ENCODE data around the gene TRIO.

DNA sequence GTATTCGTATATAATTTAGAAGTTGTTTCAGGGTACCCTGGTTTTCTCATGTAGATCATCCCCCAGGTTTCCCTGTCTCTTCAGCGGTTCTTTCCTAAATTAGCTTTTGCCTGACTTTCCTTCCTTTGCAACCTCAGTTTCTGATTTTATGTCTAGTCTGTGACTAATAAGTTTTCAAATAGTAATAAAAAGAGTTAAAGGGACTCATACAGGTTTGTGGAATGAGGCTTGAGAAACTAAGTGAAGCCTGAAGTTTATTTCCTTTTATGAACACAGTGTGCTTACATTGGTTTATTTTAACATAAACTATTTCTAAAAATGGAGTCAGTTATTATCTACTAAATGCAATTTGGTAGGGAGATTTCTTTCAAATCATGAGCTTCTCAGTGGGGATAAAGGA lies 96.8 kb downstream of the TRIO start:
- TF ChIP-seq, protein P1, sequence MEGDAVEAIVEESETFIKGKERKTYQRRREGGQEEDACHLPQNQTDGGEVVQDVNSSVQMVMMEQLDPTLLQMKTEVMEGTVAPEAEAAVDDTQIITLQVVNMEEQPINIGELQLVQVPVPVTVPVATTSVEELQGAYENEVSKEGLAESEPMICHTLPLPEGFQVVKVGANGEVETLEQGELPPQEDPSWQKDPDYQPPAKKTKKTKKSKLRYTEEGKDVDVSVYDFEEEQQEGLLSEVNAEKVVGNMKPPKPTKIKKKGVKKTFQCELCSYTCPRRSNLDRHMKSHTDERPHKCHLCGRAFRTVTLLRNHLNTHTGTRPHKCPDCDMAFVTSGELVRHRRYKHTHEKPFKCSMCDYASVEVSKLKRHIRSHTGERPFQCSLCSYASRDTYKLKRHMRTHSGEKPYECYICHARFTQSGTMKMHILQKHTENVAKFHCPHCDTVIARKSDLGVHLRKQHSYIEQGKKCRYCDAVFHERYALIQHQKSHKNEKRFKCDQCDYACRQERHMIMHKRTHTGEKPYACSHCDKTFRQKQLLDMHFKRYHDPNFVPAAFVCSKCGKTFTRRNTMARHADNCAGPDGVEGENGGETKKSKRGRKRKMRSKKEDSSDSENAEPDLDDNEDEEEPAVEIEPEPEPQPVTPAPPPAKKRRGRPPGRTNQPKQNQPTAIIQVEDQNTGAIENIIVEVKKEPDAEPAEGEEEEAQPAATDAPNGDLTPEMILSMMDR (IDR thresholded peaks at IDR 0.05; ENCODE audit: poor library complexity), result no peak
- TF ChIP-seq EZH2 (IDR thresholded peaks at IDR 0.05; ENCODE audit: borderline replicate concordance) (no peak), EZH2phosphoT487 (IDR thresholded peaks at IDR 0.05; ENCODE audit: low read depth, severe bottlenecking, unreplicated experiment) (no peak)
